ENCODE results near the gene PANX2.
"Not testable (repeated sequence)": the region's sequence is repeated elsewhere in the genome, so short reads cannot be mapped to it uniquely, and the experiment has no call there.

The PANX2 gene, protein sequence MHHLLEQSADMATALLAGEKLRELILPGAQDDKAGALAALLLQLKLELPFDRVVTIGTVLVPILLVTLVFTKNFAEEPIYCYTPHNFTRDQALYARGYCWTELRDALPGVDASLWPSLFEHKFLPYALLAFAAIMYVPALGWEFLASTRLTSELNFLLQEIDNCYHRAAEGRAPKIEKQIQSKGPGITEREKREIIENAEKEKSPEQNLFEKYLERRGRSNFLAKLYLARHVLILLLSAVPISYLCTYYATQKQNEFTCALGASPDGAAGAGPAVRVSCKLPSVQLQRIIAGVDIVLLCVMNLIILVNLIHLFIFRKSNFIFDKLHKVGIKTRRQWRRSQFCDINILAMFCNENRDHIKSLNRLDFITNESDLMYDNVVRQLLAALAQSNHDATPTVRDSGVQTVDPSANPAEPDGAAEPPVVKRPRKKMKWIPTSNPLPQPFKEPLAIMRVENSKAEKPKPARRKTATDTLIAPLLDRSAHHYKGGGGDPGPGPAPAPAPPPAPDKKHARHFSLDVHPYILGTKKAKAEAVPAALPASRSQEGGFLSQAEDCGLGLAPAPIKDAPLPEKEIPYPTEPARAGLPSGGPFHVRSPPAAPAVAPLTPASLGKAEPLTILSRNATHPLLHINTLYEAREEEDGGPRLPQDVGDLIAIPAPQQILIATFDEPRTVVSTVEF

DNA sequence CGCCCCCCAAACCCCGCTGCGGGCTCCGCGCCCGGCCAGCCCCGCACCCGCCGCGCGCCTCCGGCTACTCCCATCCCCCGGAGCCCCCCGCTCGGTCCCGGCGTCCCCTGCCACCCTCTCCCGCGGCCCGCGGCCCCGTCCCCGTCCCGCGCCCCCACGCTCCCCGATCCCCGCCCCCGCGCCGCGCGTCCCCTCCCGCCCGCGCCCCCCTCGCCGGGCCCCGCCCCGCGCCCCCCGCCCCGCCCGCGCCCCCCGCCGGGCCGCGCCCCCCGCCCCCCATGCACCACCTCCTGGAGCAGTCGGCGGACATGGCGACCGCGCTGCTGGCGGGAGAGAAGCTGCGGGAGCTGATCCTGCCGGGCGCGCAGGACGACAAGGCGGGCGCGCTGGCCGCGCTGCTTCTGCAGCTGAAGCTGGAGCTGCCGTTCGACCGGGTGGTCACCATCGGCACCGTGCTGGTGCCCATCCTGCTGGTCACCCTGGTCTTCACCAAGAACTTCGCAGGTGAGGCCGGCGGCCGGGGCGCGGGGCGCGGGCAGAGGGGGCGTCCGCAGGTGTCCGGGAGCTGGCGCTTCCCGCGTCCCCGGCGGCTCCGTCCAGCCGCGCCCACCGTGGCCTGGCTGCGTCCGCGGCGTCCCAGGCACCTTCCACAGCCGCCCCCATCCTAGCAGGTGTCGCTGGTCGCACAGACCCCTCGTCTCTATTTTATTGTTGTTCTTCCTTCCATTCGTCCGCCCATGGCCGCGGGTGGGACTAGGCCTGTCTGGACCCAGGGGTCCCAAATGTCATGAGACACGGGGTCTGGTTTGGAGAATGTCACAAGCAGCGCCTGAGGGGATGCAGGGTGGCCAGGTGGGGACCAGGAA lies at the start of gene PANX2:
Gene PANX2 (plus strand): TSS at position 279 of the 866 bp plus-strand sequence. CDS start 0 bp downstream, at position 279.
- Mint-ChIP-seq H3K4me1 (ENCODE audit: low read depth) (peaks cover 12% of the 10 kb centered on the region), H3K27me3 (peaks cover 50% of the 10 kb centered on the region)

DNA sequence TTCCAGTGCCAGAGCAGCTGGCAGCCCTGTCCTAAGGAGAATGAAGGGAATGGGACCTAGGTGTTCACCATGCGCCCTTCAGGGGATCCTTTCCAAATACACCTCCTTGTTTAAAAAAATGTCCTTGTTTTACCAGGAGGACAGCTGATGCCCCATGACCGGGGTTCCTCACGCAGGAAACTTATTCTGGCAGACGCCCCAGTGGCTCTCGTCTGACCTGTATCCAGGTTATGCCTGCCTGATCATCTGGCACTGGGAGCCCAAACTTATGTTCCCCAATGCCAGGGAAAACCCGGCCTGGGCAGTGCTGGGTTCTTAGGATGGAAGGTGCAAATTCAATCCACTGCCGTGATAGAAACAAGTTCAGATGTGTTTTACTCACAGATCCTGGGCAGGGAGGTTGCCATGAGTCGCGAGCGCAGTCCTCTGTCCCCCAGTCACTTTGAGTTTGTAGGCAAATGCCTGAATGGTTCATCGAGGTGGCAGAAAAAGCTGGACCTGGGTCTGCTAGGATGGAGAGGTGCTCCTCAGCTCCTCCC lies 49.3 kb upstream of the PANX2 start:
- H3K27me3 Mint-ChIP-seq = peaks cover 9% of the 10 kb centered on the region
- no peaks in the 10 kb centered on the region for H3K4me1 Mint-ChIP-seq (ENCODE audit: low read depth)
- H3K36me3 Mint-ChIP-seq (ENCODE audit: low read depth) = no peaks in the 10 kb centered on the region
- H3K9me3 Mint-ChIP-seq = peaks cover 13% of the 10 kb centered on the region
- H3K27ac Mint-ChIP-seq = no peak overlapping the region
- no peak overlapping the region for H3K4me3 Mint-ChIP-seq
- DNase-seq = no peak

More for the DNA sequence above, at the start of gene PANX2:
- Mint-ChIP-seq H3K4me3 (peak within 1 kb of the TSS; percentile 73), H3K27ac (peak within 1 kb of the TSS; percentile 79), H3K36me3 (ENCODE audit: low read depth) (no peaks in the 10 kb centered on the region), H3K9me3 (no peaks in the 10 kb centered on the region)
- DNase-seq = no peak

DNA sequence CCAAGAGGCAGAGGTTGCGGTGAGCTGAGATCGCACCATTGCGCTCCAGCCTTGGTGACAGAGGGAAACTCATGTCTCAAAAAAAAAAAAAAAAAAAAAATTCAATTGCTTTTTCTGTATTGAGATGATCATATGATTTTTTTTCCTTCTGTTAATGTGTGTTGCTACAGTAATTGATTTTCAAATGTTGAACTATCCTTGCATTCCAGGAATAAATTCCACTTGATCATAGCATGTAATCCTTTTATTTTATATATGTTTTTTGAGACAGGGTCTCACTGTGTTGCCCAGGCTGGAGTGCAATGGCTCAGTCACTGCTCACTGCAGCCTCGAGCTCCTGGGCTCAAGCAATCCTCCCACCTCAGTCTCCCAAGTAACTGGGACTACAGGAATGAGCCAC lies 47.4 kb upstream of the PANX2 start:
- DNase-seq = no peak
- H3K36me3 Mint-ChIP-seq (ENCODE audit: low read depth) = no peaks in the 10 kb centered on the region
- H3K9me3 Mint-ChIP-seq = peaks cover 13% of the 10 kb centered on the region
- H3K27me3 Mint-ChIP-seq = peaks cover 17% of the 10 kb centered on the region
- H3K4me3 Mint-ChIP-seq = no peak overlapping the region
- no peaks in the 10 kb centered on the region for H3K4me1 Mint-ChIP-seq (ENCODE audit: low read depth)
- H3K27ac Mint-ChIP-seq = no peak overlapping the region

DNA sequence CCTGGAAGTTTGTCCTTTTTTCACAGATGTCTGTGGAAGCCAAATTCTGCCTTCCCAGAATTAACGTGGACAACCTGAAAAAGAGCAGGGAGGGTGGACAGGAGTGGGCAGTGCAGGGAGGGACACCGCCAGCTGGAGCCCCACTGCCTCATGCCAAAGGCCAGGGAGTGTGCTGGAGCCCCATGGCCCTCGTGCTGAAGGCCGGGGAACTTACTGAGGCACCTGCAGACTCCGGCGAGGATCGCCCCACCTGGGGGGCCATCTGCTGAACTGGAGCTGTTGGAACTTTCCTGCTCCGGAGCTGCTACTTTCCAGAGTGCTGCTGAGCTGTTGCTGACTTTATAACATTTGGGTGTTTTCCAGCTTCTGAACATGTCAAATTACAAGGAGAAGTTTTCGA lies 45.5 kb upstream of the PANX2 start:
- Mint-ChIP-seq H3K9me3 (peaks cover 13% of the 10 kb centered on the region), H3K4me1 (ENCODE audit: low read depth) (no peaks in the 10 kb centered on the region), H3K36me3 (ENCODE audit: low read depth) (no peaks in the 10 kb centered on the region), H3K4me3 (no peak overlapping the region), H3K27me3 (peaks cover 27% of the 10 kb centered on the region), H3K27ac (no peak overlapping the region)
- DNase-seq = no peak

DNA sequence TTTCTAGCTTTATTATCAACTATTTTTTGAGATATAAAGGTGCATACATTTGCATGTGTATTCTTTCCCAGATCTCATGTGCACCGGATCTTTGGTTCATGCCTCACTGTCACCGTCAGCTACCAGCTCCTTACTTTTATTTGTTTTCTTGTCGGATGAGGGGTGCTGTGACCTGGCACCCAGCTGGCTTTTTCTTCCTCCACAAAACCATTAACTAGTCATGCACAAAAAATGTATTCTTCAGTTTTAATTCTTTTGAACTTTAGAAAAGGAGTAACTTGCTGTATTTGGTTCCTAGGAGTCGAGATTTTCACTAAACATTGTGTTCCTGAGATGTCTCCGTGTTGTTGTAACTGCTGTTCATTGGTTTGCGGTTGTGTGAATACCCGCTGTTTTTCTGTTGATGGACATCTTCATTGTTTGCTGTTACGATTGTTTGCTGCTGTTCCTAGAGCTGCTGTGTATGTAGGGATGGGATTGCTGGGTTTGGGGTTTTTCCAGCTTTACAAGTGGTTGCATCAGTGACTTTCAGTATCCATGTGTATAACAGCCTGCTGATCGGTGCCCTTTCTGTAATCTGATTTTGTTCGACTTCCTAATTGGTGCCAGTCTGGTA lies 41.3 kb upstream of the PANX2 start:
- H3K27ac Mint-ChIP-seq = no peak overlapping the region
- H3K27me3 Mint-ChIP-seq = peaks cover 39% of the 10 kb centered on the region
- no peaks in the 10 kb centered on the region for H3K36me3 Mint-ChIP-seq (ENCODE audit: low read depth)
- no peaks in the 10 kb centered on the region for H3K4me1 Mint-ChIP-seq (ENCODE audit: low read depth)
- H3K4me3 Mint-ChIP-seq = no peak overlapping the region
- peaks cover 3% of the 10 kb centered on the region for H3K9me3 Mint-ChIP-seq
- no peak for DNase-seq

DNA sequence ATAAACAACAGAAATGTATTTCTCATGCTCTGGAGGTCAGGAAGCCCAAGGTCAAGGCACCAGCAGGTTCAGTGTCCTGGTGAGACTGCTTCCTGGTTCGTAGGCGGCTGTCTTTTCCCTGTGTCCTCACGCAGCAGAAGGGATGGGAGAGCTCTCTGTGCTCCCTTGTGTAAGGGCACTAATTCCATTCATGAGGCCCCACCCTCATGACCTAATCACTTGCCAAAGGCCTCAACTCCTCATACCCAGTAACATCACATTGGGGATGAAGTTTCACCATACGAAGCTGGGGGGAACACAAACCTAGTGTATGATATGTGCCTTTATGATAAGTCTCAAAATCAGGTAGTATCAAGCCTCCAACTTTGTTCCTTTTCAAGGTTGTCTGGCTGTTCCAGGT lies 38.6 kb upstream of the PANX2 start:
- no peak overlapping the region for H3K4me3 Mint-ChIP-seq
- no peak overlapping the region for H3K27ac Mint-ChIP-seq
- no peak for DNase-seq
- H3K27me3 Mint-ChIP-seq = peaks cover 50% of the 10 kb centered on the region
- no peaks in the 10 kb centered on the region for H3K4me1 Mint-ChIP-seq (ENCODE audit: low read depth)
- no peaks in the 10 kb centered on the region for H3K9me3 Mint-ChIP-seq
- H3K36me3 Mint-ChIP-seq (ENCODE audit: low read depth) = no peaks in the 10 kb centered on the region

DNA sequence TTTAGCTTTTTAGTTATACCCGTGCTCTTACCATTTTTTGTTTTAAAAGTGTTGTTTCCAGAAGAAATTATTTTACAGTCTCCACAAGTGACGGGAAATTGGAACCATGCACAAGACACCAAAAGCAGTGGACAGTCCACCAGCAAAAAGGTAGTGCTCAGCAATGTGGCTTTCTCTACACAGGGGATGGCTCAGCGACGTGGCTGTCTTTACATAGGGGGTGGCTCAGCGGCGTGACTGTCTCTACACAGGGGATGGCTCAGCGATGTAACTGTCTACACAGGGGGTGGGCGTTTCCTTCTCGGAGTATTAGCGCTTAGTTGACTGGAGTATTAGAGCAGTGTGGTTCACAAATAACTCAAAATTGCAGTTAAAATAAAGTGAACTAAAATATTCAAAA lies 36.0 kb upstream of the PANX2 start:
- no peak overlapping the region for H3K27ac Mint-ChIP-seq
- H3K27me3 Mint-ChIP-seq = peaks cover 39% of the 10 kb centered on the region
- no peaks in the 10 kb centered on the region for H3K4me1 Mint-ChIP-seq (ENCODE audit: low read depth)
- no peaks in the 10 kb centered on the region for H3K36me3 Mint-ChIP-seq (ENCODE audit: low read depth)
- no peak for DNase-seq
- no peaks in the 10 kb centered on the region for H3K9me3 Mint-ChIP-seq
- no peak overlapping the region for H3K4me3 Mint-ChIP-seq

DNA sequence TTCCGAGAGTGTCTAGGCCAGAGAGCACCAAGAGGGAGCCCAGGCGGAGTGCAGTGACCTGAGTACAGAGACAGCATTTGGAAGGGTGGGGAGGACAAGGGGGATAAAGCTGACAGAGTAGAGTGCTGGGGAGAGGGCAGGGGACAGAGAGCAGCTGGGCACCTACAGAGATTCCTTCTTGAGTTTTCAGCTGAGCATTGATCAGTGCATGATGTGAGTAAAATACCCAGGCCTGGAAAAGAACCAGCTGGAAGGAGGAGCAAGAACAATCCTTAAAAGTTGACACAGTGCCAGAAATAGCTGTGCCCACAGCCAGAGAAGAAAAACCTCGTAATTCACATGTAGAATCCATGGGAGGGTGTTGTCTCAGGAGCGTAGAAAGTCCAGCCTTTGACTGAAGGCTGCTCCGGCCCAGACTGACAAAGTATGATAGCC lies 33.9 kb upstream of the PANX2 start:
- H3K4me1 Mint-ChIP-seq (ENCODE audit: low read depth) = no peaks in the 10 kb centered on the region
- H3K27ac Mint-ChIP-seq = no peak overlapping the region
- DNase-seq = no peak
- no peaks in the 10 kb centered on the region for H3K9me3 Mint-ChIP-seq
- peaks cover 26% of the 10 kb centered on the region for H3K27me3 Mint-ChIP-seq
- H3K4me3 Mint-ChIP-seq = no peak overlapping the region
- H3K36me3 Mint-ChIP-seq (ENCODE audit: low read depth) = no peaks in the 10 kb centered on the region

DNA sequence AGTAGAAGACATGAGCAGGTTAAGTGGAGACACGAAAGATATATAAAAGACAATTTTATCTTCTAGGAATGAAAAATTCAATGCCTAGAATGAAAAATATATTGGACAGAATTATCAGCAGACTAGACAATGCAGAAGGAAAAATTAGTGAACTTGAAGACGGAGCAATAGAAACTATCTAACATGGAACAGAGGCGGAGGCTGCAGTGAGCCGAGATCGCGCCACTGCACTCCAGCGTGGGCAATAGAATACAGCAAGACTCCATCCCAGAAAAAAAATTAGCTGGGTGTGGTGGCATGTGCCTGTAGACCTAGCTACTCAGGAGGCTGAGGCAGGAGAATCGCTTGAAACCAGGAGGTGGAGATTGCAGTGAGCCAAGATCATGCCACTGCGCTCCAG lies 33.3 kb upstream of the PANX2 start:
- not testable (repeated sequence) for H3K27ac Mint-ChIP-seq; H3K9me3 Mint-ChIP-seq; H3K4me3 Mint-ChIP-seq; H3K36me3 Mint-ChIP-seq (ENCODE audit: low read depth); DNase-seq; H3K4me1 Mint-ChIP-seq (ENCODE audit: low read depth)
- H3K27me3 Mint-ChIP-seq = peaks cover 23% of the 10 kb centered on the region

DNA sequence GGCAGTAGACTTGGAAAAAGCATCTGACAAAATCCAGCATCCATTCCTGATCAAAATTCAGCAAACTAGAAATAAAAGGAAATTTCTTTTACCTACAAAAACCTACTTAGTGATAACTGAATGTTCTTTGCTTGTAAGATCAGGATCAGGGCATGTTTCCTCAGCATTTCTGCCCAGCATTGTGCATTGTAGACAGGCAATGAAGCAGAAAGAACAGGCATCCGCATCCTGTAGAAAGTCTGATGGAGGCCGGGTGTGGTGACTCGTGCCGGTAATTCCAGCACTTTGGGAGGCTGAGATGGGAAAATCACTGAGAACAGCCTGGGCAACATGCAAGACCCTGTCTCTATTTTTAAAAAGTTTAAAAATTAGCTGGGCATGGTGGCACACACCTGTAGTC lies 32.5 kb upstream of the PANX2 start:
- no peak overlapping the region for H3K27ac Mint-ChIP-seq
- H3K36me3 Mint-ChIP-seq (ENCODE audit: low read depth) = no peaks in the 10 kb centered on the region
- no peak overlapping the region for H3K4me3 Mint-ChIP-seq
- no peaks in the 10 kb centered on the region for H3K4me1 Mint-ChIP-seq (ENCODE audit: low read depth)
- H3K9me3 Mint-ChIP-seq = no peaks in the 10 kb centered on the region
- H3K27me3 Mint-ChIP-seq = peaks cover 24% of the 10 kb centered on the region
- DNase-seq = no peak

DNA sequence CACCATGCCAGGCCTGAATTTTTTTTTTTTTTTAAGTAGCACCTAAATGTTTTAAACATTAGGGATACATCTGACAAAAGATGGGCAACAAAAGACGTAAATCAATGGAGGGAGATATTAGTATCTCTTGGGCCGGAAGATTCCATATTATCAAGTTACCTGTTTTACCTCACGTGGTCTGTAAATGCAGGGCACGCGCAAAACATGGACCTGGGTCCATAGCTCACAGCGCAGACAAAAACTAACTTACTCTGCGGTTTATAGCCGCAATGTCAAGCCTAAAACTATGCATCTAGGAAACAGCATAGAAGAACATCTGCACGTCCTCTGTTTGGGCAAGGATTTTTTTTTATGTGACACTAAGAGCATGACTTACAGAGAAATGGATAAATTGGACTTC lies 31.5 kb upstream of the PANX2 start:
- no peak overlapping the region for H3K27ac Mint-ChIP-seq
- H3K27me3 Mint-ChIP-seq = peaks cover 25% of the 10 kb centered on the region
- no peak overlapping the region for H3K4me3 Mint-ChIP-seq
- no peak for DNase-seq
- H3K9me3 Mint-ChIP-seq = no peaks in the 10 kb centered on the region
- H3K36me3 Mint-ChIP-seq (ENCODE audit: low read depth) = no peaks in the 10 kb centered on the region
- H3K4me1 Mint-ChIP-seq (ENCODE audit: low read depth) = no peaks in the 10 kb centered on the region

DNA sequence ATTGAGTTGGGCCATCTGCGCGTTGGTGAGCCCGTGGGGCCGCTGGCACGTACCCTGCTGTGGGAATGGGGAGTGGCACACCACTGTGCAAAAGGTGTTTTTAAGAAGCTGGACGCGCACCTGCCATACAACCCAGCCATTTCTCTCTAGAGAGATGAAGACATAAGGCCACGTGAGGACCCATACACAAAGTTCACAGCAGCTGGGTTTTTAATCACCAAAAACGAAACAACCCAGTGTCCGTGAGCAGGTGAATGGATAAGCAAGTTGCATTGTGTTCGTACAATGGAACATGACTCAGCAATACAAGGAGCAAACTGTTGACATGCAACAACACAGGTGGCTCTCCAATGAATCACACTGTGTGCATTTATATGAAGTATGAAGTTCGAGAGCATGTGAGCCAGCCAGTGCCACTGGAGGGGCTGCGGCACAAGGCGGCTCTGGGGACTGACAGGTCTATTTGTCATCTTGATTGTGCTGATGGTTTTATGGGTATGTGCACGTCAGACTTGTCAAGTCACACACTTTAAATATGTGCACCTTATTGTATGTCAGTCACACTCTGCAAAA lies 30.6 kb upstream of the PANX2 start:
- Mint-ChIP-seq H3K27ac (no peak overlapping the region), H3K4me1 (ENCODE audit: low read depth) (no peaks in the 10 kb centered on the region), H3K27me3 (peaks cover 21% of the 10 kb centered on the region), H3K36me3 (ENCODE audit: low read depth) (no peaks in the 10 kb centered on the region), H3K9me3 (no peaks in the 10 kb centered on the region), H3K4me3 (no peak overlapping the region)
- DNase-seq = no peak

DNA sequence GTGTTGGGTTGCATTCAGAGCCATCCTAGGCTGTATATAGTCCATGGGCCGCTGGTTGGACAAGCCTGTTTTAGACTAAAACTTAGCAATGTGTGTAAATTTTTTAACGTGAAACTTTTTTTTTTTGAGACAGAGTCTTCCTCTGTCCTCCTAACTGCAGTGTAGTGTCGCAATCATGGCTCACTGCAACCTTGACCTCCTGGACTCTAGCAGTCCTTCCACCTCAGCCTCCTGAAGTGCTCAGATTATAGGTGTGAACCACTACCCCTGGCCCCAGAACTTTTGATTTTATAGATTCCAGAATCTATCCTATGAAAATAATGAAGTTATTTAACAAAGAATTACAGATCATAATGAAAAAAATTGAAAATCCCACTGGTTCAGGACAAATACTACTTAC lies 29.9 kb upstream of the PANX2 start:
- H3K9me3 Mint-ChIP-seq = no peaks in the 10 kb centered on the region
- H3K27ac Mint-ChIP-seq = no peak overlapping the region
- no peaks in the 10 kb centered on the region for H3K36me3 Mint-ChIP-seq (ENCODE audit: low read depth)
- H3K27me3 Mint-ChIP-seq = peaks cover 21% of the 10 kb centered on the region
- H3K4me3 Mint-ChIP-seq = no peak overlapping the region
- H3K4me1 Mint-ChIP-seq (ENCODE audit: low read depth) = no peaks in the 10 kb centered on the region
- no peak for DNase-seq

DNA sequence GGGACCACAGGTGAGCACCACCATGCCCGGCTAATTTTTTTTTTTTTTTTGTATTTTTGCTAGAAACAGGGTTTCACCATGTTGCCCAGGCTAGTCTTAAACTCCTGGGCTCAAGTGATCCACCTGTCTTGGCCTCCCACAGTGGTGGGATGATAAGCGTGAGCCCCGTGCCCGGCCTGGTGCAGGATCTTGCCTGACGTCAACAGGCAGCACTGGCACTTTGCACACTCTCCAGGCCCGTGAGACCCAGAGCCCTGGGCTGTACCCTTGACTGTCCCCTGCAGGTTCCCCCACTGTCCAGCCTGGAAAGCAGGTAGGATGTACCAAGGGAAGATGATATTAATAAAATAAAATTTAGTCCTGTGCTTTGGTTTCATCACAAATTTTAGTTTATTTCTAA lies 29.1 kb upstream of the PANX2 start:
- DNase-seq = no peak
- no peak overlapping the region for H3K27ac Mint-ChIP-seq
- H3K4me1 Mint-ChIP-seq (ENCODE audit: low read depth) = no peaks in the 10 kb centered on the region
- H3K36me3 Mint-ChIP-seq (ENCODE audit: low read depth) = no peaks in the 10 kb centered on the region
- H3K27me3 Mint-ChIP-seq = peaks cover 15% of the 10 kb centered on the region
- H3K4me3 Mint-ChIP-seq = no peak overlapping the region
- no peaks in the 10 kb centered on the region for H3K9me3 Mint-ChIP-seq

Data from activated T-cell treated with anti-CD3 and anti-CD28 coated beads, Interleukin-2, amount 50 U/mL, for 24 hours (primary cell).